Hepatocyte (in vitro differentiated cells): ENCODE results near the gene USP32.
"Not testable (repeated sequence)": the region's sequence is repeated elsewhere in the genome, so short reads cannot be mapped to it uniquely, and the experiment has no call there.

Experiments used
- EZH2 ChIP-seq: fragments of 200-600 bp; sonication (generic); IDR thresholded peaks from 2 replicates; pipeline ENCODE4 v1.6.1; 2016; ENCODE audit warnings: antibody characterized with exemption, mild to moderate bottlenecking, borderline replicate concordance
- EZH2phosphoT487 ChIP-seq: fragments of 200-600 bp; sonication (generic); IDR thresholded peaks from one replicate; pipeline ENCODE4 v1.6.1; 2018; ENCODE audit warnings: antibody characterized with exemption, mild to moderate bottlenecking, low read depth, moderate library complexity; ENCODE audit not compliant: unreplicated experiment, severe bottlenecking
- TF ChIP-seq, protein P1 (sequence below): fragments of 200-600 bp; sonication (generic); IDR thresholded peaks from 2 replicates; pipeline ENCODE4 v1.5.1; 2016; ENCODE audit warnings: antibody characterized with exemption, mild to moderate bottlenecking; ENCODE audit not compliant: poor library complexity

DNA sequence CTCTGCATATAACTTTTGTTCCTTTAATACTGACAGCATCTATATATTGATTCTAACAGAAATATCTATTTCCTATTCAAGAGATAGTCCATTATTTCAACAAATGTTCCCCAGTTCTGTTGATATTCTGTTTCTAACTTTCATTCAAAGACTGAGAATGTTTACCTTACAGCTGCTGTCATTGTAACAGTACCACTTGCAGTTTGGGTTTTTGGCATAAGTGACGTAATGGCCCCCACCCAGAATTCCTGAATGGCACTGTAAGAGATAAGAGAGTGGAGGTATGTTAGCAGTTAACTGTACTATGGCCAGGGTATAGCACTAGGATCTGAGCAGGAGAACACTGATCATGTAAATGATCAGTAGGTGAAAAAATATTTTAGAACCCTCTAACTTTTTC lies 211.6 kb downstream of the USP32 start:
- TF ChIP-seq, protein P1, sequence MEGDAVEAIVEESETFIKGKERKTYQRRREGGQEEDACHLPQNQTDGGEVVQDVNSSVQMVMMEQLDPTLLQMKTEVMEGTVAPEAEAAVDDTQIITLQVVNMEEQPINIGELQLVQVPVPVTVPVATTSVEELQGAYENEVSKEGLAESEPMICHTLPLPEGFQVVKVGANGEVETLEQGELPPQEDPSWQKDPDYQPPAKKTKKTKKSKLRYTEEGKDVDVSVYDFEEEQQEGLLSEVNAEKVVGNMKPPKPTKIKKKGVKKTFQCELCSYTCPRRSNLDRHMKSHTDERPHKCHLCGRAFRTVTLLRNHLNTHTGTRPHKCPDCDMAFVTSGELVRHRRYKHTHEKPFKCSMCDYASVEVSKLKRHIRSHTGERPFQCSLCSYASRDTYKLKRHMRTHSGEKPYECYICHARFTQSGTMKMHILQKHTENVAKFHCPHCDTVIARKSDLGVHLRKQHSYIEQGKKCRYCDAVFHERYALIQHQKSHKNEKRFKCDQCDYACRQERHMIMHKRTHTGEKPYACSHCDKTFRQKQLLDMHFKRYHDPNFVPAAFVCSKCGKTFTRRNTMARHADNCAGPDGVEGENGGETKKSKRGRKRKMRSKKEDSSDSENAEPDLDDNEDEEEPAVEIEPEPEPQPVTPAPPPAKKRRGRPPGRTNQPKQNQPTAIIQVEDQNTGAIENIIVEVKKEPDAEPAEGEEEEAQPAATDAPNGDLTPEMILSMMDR: not testable (repeated sequence)
- not testable (repeated sequence) for TF ChIP-seq EZH2phosphoT487, EZH2
